K562 (cell line): ENCODE data around the gene POLDIP3. TPM values are rescaled to one million over a fixed set of nuclear protein-coding genes. Genes with fewer than 3 reads are reported as not detected.

Experiments
- ARHGAP35 ChIP-seq: fragments of 450-650 bp; IDR thresholded peaks from 2 replicates; pipeline ENCODE4 v1.6.1; 2018; ENCODE audit not compliant: partially characterized antibody
- BHLHE40 ChIP-seq: IDR thresholded peaks from 2 replicates; pipeline ENCODE4 v1.6.1; 2011; ENCODE audit warnings: low read length, improper control_type of control experiment
- BMI1 ChIP-seq: fragments of 150-350 bp; IDR thresholded peaks from 2 replicates; pipeline ENCODE4 v1.6.1; 2014; ENCODE audit warnings: low read length
- GATAD2B ChIP-seq: fragments of 450-650 bp; IDR thresholded peaks from 2 replicates; pipeline ENCODE4 v1.6.1; 2017; ENCODE audit warnings: mild to moderate bottlenecking, borderline replicate concordance
- MAFG ChIP-seq: fragments of 450-650 bp; conservative IDR thresholded peaks from 2 replicates; pipeline ENCODE4 v1.6.1; 2016; ENCODE audit warnings: missing genetic modification characterization, missing compliant biosample characterization
- MEF2A ChIP-seq: IDR thresholded peaks from 2 replicates; pipeline ENCODE4 v1.6.1; 2011; ENCODE audit warnings: low read depth, mild to moderate bottlenecking, low read length, moderate library complexity; ENCODE audit not compliant: control insufficient read depth
- NFE2L1 ChIP-seq: fragments of 450-650 bp; IDR thresholded peaks from 2 replicates; pipeline ENCODE4 v1.6.1; 2016; ENCODE audit warnings: missing genetic modification characterization, low read depth, mild to moderate bottlenecking, missing compliant biosample characterization, moderate library complexity, borderline replicate concordance
- NRF1 ChIP-seq, 2 experiments: fragments of 450-650 bp; IDR thresholded peaks in 1 of 2; conservative IDR thresholded peaks in 1 of 2; 2 replicates each; pipeline ENCODE4 v1.6.1; 2014; ENCODE audit warnings: mild to moderate bottlenecking in 2 of 2
- PHF20 ChIP-seq: fragments of 450-650 bp; IDR thresholded peaks from 2 replicates; pipeline ENCODE4 v1.6.1; 2018; ENCODE audit not compliant: partially characterized antibody
- PTBP1 ChIP-seq: fragments of 200-400 bp; formaldehyde crosslinking; IDR thresholded peaks from 2 replicates; pipeline ENCODE4 v1.6.1; 2017; ENCODE audit warnings: low read depth, low read length
- SIN3B ChIP-seq: fragments of 450-650 bp; IDR thresholded peaks from 2 replicates; pipeline ENCODE4 v1.6.1; 2017; ENCODE audit warnings: low read depth, mild to moderate bottlenecking, moderate library complexity
- SMAD2 ChIP-seq: fragments of 150-350 bp; IDR thresholded peaks from 2 replicates; pipeline ENCODE4 v1.6.1; 2014; ENCODE audit warnings: low read depth, mild to moderate bottlenecking, low read length
- TEAD4 ChIP-seq, 2 experiments: sonication (generic) in 1 of 2; formaldehyde crosslinking in 1 of 2; IDR thresholded peaks; 2 replicates each; pipeline versions ENCODE4 v1.6.1 to v1.8.0; 2012 to 2022; ENCODE audit warnings: borderline replicate concordance in 1 of 2, inconsistent platforms in 1 of 2, low read length in 1 of 2, mild to moderate bottlenecking in 1 of 2, missing genetic modification reagents in 1 of 2
- TFAM ChIP-seq: fragments of 250-450 bp; sonication (Bioruptor Pico); conservative IDR thresholded peaks from 2 replicates; pipeline ENCODE4 v1.5.0; 2021; ENCODE audit warnings: mild to moderate bottlenecking, moderate library complexity
- ZFP1 ChIP-seq: fragments of 450-650 bp; formaldehyde crosslinking; IDR thresholded peaks from 2 replicates; pipeline ENCODE4 v1.4.0; 2020; ENCODE audit warnings: mild to moderate bottlenecking, mixed read lengths
- ZNF239 ChIP-seq: fragments of 250-450 bp; sonication (Bioruptor Pico); IDR thresholded peaks from 2 replicates; pipeline ENCODE4 v1.4.0; 2020; ENCODE audit warnings: mild to moderate bottlenecking
- ZNF507 ChIP-seq: conservative IDR thresholded peaks from 2 replicates; pipeline ENCODE4 v1.6.1; 2017; ENCODE audit warnings: missing genetic modification characterization, missing compliant biosample characterization
- ZSCAN32 ChIP-seq: fragments of 450-650 bp; formaldehyde crosslinking; IDR thresholded peaks from 2 replicates; pipeline ENCODE4 v1.4.0; 2020; ENCODE audit warnings: mild to moderate bottlenecking, moderate library complexity
- polyA plus RNA-seq, 8 experiments: library from polyadenylated mRNA; depleted of rRNA in 4 of 8; stranded (reverse) in 5 of 8; unstranded in 3 of 8; fragments of >200 nt; fragmentation: Nextera tagmentation in 2 of 8; fragmentation: Illumina TruSeq in 1 of 8; extraction: Ambion mirVana in 2 of 8; extraction: Trizol in 1 of 8; gene quantifications; 2 replicates each; pipeline versions ENCODE4 v1.2.1 to v1.2.3, GENCODE V29; 2011 to 2014; ENCODE audit warnings: inconsistent platforms in 1 of 8, missing spikeins in 1 of 8
- total RNA-seq, 7 experiments: library from RNA; depleted of rRNA in 6 of 7; stranded (reverse); fragments of >200 nt in 6 of 7; fragmentation: Illumina TruSeq in 2 of 7; extraction: Trizol in 2 of 7; gene quantifications; 2 replicates each; pipeline versions ENCODE4 v1.2.1 to v1.2.3, GENCODE V29; 2011 to 2021; ENCODE audit warnings: low replicate concordance in 1 of 7
- TF ChIP-seq, protein P1 (sequence below): fragments of 250-450 bp; sonication (Bioruptor Pico); IDR thresholded peaks from 2 replicates; pipeline ENCODE4 v1.5.0; 2020; ENCODE audit warnings: mild to moderate bottlenecking, borderline replicate concordance
- TF ChIP-seq, protein P2 (sequence below): sonication (generic); formaldehyde crosslinking; IDR thresholded peaks from 2 replicates; pipeline ENCODE4 v1.8.0; 2022; ENCODE audit warnings: mild to moderate bottlenecking, low read depth, missing genetic modification reagents
- TF ChIP-seq, protein P3 (sequence below): fragments of 450-650 bp; formaldehyde crosslinking; IDR thresholded peaks from 2 replicates; pipeline ENCODE4 v1.4.0; 2022; ENCODE audit warnings: missing genetic modification characterization
- TF ChIP-seq, protein P4 (sequence below): fragments of 450-650 bp; IDR thresholded peaks from 2 replicates; pipeline ENCODE4 v1.6.1; 2016; ENCODE audit warnings: borderline replicate concordance

Gene POLDIP3
- total and polyA plus RNA-seq, 9 of the 15 experiments (the other 6 are each of a cell fraction or from before 2014, with no cell fraction given) = 14.3 to 53.0 (median 26.3) TPM

DNA sequence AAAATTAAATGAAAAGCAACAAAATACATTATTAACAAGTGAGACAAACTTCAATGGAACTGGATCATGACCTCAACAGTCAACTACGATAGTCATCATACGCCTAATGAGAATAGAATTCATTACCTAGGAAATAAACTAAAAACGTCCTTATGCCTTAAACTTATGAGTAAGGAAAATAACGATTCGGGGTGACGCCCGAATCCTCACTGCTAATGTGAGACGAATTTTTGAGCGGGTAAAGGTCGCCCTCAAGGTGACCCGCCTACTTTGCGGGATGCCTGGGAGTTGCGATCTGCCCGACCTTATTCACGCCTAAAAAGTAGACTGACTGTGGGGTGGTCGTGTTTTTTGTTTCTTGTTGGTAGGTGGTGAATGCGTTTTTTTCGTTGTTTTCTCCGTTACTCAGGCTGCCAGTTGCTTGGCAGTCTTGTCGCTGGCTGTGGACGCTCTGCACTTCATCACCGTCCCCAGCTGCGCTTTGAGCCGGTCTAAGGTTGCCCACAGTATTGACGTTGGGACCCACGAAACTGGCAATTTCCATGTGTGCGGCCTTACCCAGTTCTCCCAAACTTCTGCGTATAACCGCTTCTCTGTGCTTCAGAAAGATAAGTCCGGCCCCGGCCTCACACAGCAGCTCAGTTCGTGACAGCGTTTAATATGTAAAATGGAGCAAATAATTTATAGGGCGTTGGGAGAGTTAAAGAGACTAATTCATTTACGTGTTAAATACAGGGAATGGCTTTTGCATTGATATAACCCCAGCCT, 593 bp upstream of the POLDIP3 start (continued):
- TF ChIP-seq, protein P1, sequence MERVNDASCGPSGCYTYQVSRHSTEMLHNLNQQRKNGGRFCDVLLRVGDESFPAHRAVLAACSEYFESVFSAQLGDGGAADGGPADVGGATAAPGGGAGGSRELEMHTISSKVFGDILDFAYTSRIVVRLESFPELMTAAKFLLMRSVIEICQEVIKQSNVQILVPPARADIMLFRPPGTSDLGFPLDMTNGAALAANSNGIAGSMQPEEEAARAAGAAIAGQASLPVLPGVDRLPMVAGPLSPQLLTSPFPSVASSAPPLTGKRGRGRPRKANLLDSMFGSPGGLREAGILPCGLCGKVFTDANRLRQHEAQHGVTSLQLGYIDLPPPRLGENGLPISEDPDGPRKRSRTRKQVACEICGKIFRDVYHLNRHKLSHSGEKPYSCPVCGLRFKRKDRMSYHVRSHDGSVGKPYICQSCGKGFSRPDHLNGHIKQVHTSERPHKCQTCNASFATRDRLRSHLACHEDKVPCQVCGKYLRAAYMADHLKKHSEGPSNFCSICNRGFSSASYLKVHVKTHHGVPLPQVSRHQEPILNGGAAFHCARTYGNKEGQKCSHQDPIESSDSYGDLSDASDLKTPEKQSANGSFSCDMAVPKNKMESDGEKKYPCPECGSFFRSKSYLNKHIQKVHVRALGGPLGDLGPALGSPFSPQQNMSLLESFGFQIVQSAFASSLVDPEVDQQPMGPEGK (CRISPR knock-in tag) = peak; percentile 86; the same call in 1 of the 2 replicates
- TF ChIP-seq ZNF507 (tag) (no peak), SMAD2 (no peak), TFAM (CRISPR knock-in tag) (no peak), MAFG (tag) (no peak; the same call in 1 of the 2 replicates), SIN3B (no peak), ARHGAP35 (peak; percentile 99), TEAD4 (IDR thresholded peaks at IDR 0.05; ENCODE audit: low read length) (peak; percentile 91), TEAD4 (CRISPR knock-in tag; IDR thresholded peaks at IDR 0.05; ENCODE audit: borderline replicate concordance) (no peak), ZFP1 (CRISPR knock-in tag) (peak; percentile 53), GATAD2B (peak; percentile 93; the same call in 1 of the 2 replicates), BMI1 (peak; percentile 41; the same call in 1 of the 2 replicates), ZSCAN32 (CRISPR knock-in tag) (peak; percentile 89), ZNF239 (CRISPR knock-in tag) (peak; percentile 26; the same call in 1 of the 2 replicates), BHLHE40 (no peak), PTBP1 (peak; percentile 98), NRF1 (conservative IDR thresholded peaks at IDR 0.05 in 1 of 2, IDR thresholded peaks at IDR 0.05 in 1 of 2) (no peak; a peak in 1 of 4 replicates), PHF20 (peak; percentile 49), NFE2L1 (tag) (no peak), MEF2A (peak; percentile 83)
- TF ChIP-seq, protein P2, sequence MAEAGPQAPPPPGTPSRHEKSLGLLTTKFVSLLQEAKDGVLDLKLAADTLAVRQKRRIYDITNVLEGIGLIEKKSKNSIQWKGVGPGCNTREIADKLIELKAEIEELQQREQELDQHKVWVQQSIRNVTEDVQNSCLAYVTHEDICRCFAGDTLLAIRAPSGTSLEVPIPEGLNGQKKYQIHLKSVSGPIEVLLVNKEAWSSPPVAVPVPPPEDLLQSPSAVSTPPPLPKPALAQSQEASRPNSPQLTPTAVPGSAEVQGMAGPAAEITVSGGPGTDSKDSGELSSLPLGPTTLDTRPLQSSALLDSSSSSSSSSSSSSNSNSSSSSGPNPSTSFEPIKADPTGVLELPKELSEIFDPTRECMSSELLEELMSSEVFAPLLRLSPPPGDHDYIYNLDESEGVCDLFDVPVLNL (CRISPR knock-in tag) = no peak
- TF ChIP-seq, protein P3, sequence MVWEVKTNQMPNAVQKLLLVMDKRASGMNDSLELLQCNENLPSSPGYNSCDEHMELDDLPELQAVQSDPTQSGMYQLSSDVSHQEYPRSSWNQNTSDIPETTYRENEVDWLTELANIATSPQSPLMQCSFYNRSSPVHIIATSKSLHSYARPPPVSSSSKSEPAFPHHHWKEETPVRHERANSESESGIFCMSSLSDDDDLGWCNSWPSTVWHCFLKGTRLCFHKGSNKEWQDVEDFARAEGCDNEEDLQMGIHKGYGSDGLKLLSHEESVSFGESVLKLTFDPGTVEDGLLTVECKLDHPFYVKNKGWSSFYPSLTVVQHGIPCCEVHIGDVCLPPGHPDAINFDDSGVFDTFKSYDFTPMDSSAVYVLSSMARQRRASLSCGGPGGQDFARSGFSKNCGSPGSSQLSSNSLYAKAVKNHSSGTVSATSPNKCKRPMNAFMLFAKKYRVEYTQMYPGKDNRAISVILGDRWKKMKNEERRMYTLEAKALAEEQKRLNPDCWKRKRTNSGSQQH (CRISPR knock-in tag) = peak; percentile 100
- TF ChIP-seq, protein P4, sequence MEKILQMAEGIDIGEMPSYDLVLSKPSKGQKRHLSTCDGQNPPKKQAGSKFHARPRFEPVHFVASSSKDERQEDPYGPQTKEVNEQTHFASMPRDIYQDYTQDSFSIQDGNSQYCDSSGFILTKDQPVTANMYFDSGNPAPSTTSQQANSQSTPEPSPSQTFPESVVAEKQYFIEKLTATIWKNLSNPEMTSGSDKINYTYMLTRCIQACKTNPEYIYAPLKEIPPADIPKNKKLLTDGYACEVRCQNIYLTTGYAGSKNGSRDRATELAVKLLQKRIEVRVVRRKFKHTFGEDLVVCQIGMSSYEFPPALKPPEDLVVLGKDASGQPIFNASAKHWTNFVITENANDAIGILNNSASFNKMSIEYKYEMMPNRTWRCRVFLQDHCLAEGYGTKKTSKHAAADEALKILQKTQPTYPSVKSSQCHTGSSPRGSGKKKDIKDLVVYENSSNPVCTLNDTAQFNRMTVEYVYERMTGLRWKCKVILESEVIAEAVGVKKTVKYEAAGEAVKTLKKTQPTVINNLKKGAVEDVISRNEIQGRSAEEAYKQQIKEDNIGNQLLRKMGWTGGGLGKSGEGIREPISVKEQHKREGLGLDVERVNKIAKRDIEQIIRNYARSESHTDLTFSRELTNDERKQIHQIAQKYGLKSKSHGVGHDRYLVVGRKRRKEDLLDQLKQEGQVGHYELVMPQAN = peak; percentile 76
